Bronchial epithelial cell (primary cell): Measurements from ENCODE around the gene NTSR1. TPM values are rescaled to one million over a fixed set of nuclear protein-coding genes. Genes with fewer than 3 reads are reported as not detected.

Experiments
- DNase-seq: peaks from one replicate; pipeline ENCODE4 v3.0.0-alpha.2; 2010; ENCODE audit warnings: low read depth
- FAIRE-seq: peaks from 2 replicates; lab custom pipeline; 2011; peaks lifted over from hg19 to GRCh38; lab: Jason Lieb, UNC
- H3K27me3 ChIP-seq: 2 replicates; pipeline ENCODE4 v1.5.1; 2011; ENCODE audit warnings: low read length; ENCODE audit not compliant: control insufficient read depth, insufficient read depth
- H3K36me3 ChIP-seq: 2 replicates; pipeline ENCODE4 v1.5.1; 2011; ENCODE audit warnings: low read length; ENCODE audit not compliant: control insufficient read depth, insufficient read depth
- H3K4me3 ChIP-seq: 2 replicates; pipeline ENCODE4 v1.5.1; 2011; ENCODE audit warnings: mild to moderate bottlenecking, low read depth, low read length, control low read depth
- CTCF ChIP-seq: IDR thresholded peaks from 2 replicates; pipeline ENCODE4 v1.5.1; 2011; ENCODE audit warnings: mild to moderate bottlenecking, moderate library complexity, low read length, control low read depth, inconsistent platforms; ENCODE audit not compliant: insufficient read depth, severe bottlenecking
- total RNA-seq: library from RNA; depleted of rRNA; stranded (reverse); fragments of >200 nt; gene quantifications from 2 replicates; pipeline ENCODE4 v1.2.1, GENCODE V29; 2014

NTSR1 gene
- total RNA-seq, 1 donor from 2014 or later: not detected

- no peak overlapping the region for H3K4me3 ChIP-seq
- H3K27me3 ChIP-seq: peaks cover 11% of the 10 kb centered on the region
- TF ChIP-seq CTCF: no peak
- DNase-seq (no peak), FAIRE-seq (no peak)
- H3K36me3 ChIP-seq: no peaks in the 10 kb centered on the region
Observed at GRCh38 chr20:62685781-62686555, 22.7 kb upstream of the NTSR1 start.

GRCh38 chr20:62686869-62687830 is 21.5 kb upstream of the NTSR1 start:
- FAIRE-seq: no peak
- Histone ChIP-seq H3K27me3 (peaks cover 6% of the 10 kb centered on the region), H3K4me3 (no peak overlapping the region), H3K36me3 (no peaks in the 10 kb centered on the region)
- TF ChIP-seq CTCF: no peak
- DNase-seq: no peak

- no peak overlapping the region for H3K4me3 ChIP-seq
- peaks cover 7% of the 10 kb centered on the region for H3K27me3 ChIP-seq
- TF ChIP-seq CTCF: no peak
- no peaks in the 10 kb centered on the region for H3K36me3 ChIP-seq
- FAIRE-seq: no peak
- DNase-seq: no peak
Observed at GRCh38 chr20:62688083-62688482, 20.6 kb upstream of the NTSR1 start.

- no peak for FAIRE-seq
- DNase-seq: no peak
- H3K4me3 ChIP-seq: no peak overlapping the region
- peak; percentile 24 for TF ChIP-seq CTCF
- no peaks in the 10 kb centered on the region for H3K36me3 ChIP-seq
- H3K27me3 ChIP-seq: peaks cover 15% of the 10 kb centered on the region
Observed at GRCh38 chr20:62688855-62689460, 19.7 kb upstream of the NTSR1 start.

GRCh38 chr20:62689861-62690260 is 18.8 kb upstream of the NTSR1 start:
- Histone ChIP-seq H3K4me3 (no peak overlapping the region), H3K27me3 (peaks cover 17% of the 10 kb centered on the region), H3K36me3 (no peaks in the 10 kb centered on the region)
- DNase-seq (no peak), FAIRE-seq (no peak)
- no peak for TF ChIP-seq CTCF
